OCI-LY7 (cell line): ENCODE measurements around the gene PRLR. TPM values are rescaled to one million over a fixed set of nuclear protein-coding genes. Genes with fewer than 3 reads are reported as not detected.

Experiments used
- BruUV-seq: library from RNA; stranded (reverse); fragments of 400-500 nt; replicated peaks from 2 replicates; lab custom pipeline; 2021; lab: Mats Ljungman, UMichigan
- CTCF ChIA-PET: fragments of 300-600 bp; sonication (Branson Sonifier 250); formaldehyde crosslinking; loops from one replicate; lab custom pipeline; 2022; ENCODE audit warnings: antibody characterized with exemption; ENCODE audit not compliant: unreplicated experiment; lab: Charles Lee
- POLR2A ChIA-PET: fragments of 300-600 bp; sonication (Branson Sonifier 250); formaldehyde crosslinking; loops from one replicate; lab custom pipeline; 2022; ENCODE audit warnings: antibody characterized with exemption; lab: Charles Lee
- DNase-seq: peaks from one replicate; pipeline ENCODE4 v3.0.0-alpha.2; 2015; ENCODE audit warnings: low spot score
- H2AFZ ChIP-seq: fragments of 200-600 bp; sonication (generic), shearing (Covaris generic); 2 replicates; pipeline ENCODE4 v1.6.1; 2014; ENCODE audit warnings: mild to moderate bottlenecking, antibody characterized with exemption, low read length, moderate library complexity
- H3K27ac ChIP-seq: fragments of 200-600 bp; sonication (generic); 2 replicates; pipeline ENCODE4 v1.5.1; 2014; ENCODE audit warnings: mixed run types, low read depth, mild to moderate bottlenecking, moderate library complexity, low read length, inconsistent platforms; ENCODE audit not compliant: poor library complexity, severe bottlenecking
- H3K36me3 ChIP-seq: fragments of 200-600 bp; sonication (generic); 2 replicates; pipeline ENCODE4 v1.6.1; 2014; ENCODE audit warnings: mild to moderate bottlenecking, antibody characterized with exemption, low read length, moderate library complexity, mixed read lengths; ENCODE audit not compliant: insufficient read depth
- H3K4me1 ChIP-seq: fragments of 200-600 bp; sonication (generic); 2 replicates; pipeline ENCODE4 v1.5.1; 2014; ENCODE audit warnings: mild to moderate bottlenecking, low read length; ENCODE audit not compliant: insufficient read depth, poor library complexity, severe bottlenecking
- H3K4me2 ChIP-seq: fragments of 200-600 bp; sonication (generic); 2 replicates; pipeline ENCODE4 v1.6.1; 2014; ENCODE audit warnings: mild to moderate bottlenecking, low read length
- H3K4me3 ChIP-seq: fragments of 200-600 bp; sonication (generic); 2 replicates; pipeline ENCODE4 v1.5.1; 2014; ENCODE audit warnings: mild to moderate bottlenecking, low read depth, low read length; ENCODE audit not compliant: poor library complexity, severe bottlenecking
- H3K79me2 ChIP-seq: fragments of 200-600 bp; sonication (generic); 2 replicates; pipeline ENCODE4 v1.6.1; 2016; ENCODE audit warnings: low read depth, mild to moderate bottlenecking, low read length, moderate library complexity, mixed read lengths; ENCODE audit not compliant: insufficient read depth
- H3K9me2 ChIP-seq: fragments of 200-600 bp; sonication (generic); 2 replicates; pipeline ENCODE4 v1.6.1; 2016; ENCODE audit warnings: mild to moderate bottlenecking, low read length, mixed read lengths; ENCODE audit not compliant: insufficient read depth
- H3K9me3 ChIP-seq: fragments of 200-600 bp; sonication (generic); 2 replicates; pipeline ENCODE4 v1.6.1; 2014; ENCODE audit warnings: mild to moderate bottlenecking, mixed run types, low read length, mixed read lengths
- H4K20me1 ChIP-seq: fragments of 200-600 bp; sonication (generic); 2 replicates; pipeline ENCODE4 v1.6.1; 2014; ENCODE audit warnings: mild to moderate bottlenecking, antibody characterized with exemption, low read length, moderate library complexity, mixed read lengths; ENCODE audit not compliant: insufficient read depth
- EZH2phosphoT487 ChIP-seq: fragments of 200-600 bp; sonication (generic); IDR thresholded peaks from 2 replicates; pipeline ENCODE4 v1.6.1; 2018; ENCODE audit warnings: low read depth, borderline replicate concordance, mild to moderate bottlenecking, mixed run types, antibody characterized with exemption, low read length, moderate library complexity, mixed read lengths
- intact Hi-C: fragments of 100-400 bp; cut with micrococcal nuclease; formaldehyde crosslinking; loops from one replicate; pipeline ENCODE4 v1.10.0; 2022; ENCODE audit not compliant: unreplicated experiment
- total RNA-seq, 2 experiments: library from RNA; depleted of rRNA in 1 of 2; stranded (reverse); fragments of >200 nt in 1 of 2; shearing (Covaris generic) in 1 of 2; gene quantifications; 2 replicates each; pipeline ENCODE4 v1.2.3, GENCODE V29; 2014 to 2022
- TF ChIP-seq, protein P1 (sequence below): fragments of 200-600 bp; sonication (generic); conservative IDR thresholded peaks from 2 replicates; pipeline ENCODE4 v1.5.1; 2014; ENCODE audit warnings: mild to moderate bottlenecking, antibody characterized with exemption, low read length, moderate library complexity, mixed read lengths

Gene PRLR
- total RNA-seq, 2 experiments from 2014 or later, result not detected

DNA sequence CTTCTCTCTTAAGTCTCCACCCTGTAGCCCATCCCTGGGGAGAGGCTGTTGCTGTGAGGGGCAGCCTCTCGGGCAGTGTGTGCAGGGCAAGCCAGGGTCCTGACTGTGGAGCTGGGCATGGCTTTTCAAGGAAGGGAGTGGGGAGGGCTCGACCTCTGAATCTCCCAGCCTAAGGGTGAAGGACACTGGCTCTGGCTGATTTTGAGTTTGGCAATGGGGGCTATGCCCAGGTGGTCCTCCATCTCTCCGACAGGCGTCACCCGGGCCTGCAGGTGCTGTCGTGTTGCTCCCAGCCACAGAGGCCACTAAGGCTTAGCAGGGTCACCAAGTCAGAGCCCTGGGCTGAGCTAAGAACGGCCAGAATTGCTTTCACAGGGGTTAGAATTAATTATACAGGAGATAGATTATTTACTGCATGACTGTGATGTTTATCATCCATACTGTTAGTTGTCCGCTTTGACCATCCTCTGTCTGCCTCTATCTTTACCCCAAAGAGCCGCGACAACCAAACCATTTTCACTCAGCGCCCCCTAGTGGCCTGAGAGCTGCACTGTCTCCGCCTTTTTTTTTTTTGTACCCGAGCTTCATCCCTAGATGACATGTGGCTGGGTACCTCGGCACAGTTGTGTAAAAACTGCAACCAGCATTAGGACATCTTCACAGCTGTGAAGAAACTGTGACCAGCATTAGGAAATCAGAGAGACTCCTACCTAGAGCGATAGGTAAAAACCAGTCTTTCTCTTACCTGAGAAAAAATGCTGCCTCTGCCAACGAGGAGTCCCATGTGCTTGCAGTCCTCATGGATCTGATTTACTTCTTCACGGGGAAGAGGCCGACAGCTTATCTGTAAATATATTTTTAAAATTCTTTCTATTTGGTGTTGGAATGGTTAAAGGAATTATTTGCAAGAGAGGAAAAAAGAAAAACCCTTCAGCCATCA lies 227.0 kb downstream of the PRLR start:
- Histone ChIP-seq H3K4me2 (no peak overlapping the region), H3K9me2 (no peaks in the 10 kb centered on the region), H4K20me1 (no peaks in the 10 kb centered on the region), H2AFZ (no peak overlapping the region), H3K4me3 (no peak overlapping the region), H3K9me3 (no peaks in the 10 kb centered on the region), H3K27ac (no peak overlapping the region), H3K4me1 (no peaks in the 10 kb centered on the region), H3K36me3 (no peaks in the 10 kb centered on the region), H3K79me2 (no peaks in the 10 kb centered on the region)
- TF ChIP-seq, protein P1, sequence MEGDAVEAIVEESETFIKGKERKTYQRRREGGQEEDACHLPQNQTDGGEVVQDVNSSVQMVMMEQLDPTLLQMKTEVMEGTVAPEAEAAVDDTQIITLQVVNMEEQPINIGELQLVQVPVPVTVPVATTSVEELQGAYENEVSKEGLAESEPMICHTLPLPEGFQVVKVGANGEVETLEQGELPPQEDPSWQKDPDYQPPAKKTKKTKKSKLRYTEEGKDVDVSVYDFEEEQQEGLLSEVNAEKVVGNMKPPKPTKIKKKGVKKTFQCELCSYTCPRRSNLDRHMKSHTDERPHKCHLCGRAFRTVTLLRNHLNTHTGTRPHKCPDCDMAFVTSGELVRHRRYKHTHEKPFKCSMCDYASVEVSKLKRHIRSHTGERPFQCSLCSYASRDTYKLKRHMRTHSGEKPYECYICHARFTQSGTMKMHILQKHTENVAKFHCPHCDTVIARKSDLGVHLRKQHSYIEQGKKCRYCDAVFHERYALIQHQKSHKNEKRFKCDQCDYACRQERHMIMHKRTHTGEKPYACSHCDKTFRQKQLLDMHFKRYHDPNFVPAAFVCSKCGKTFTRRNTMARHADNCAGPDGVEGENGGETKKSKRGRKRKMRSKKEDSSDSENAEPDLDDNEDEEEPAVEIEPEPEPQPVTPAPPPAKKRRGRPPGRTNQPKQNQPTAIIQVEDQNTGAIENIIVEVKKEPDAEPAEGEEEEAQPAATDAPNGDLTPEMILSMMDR, result peak; percentile 95
- TF ChIP-seq EZH2phosphoT487, result no peak
- POLR2A ChIA-PET, result interaction anchor here (0.7 to 1.0 kb wide), 2 partner anchors 10 to 472 kb away, joined by 3 read pairs; no protein-coding TSS in a partner anchor
- BruUV-seq, result no TSS peak
- CTCF ChIA-PET, result interaction anchor here (0.8 kb wide), 1 partner anchor 23 kb away, joined by 3 read pairs; no protein-coding TSS in a partner anchor
- intact Hi-C loops, result loop anchor here (1.0 to 5.0 kb wide), 3 partner anchors 480 to 531 kb away; no protein-coding TSS in a partner anchor
- DNase-seq, result peak; percentile 65

DNA sequence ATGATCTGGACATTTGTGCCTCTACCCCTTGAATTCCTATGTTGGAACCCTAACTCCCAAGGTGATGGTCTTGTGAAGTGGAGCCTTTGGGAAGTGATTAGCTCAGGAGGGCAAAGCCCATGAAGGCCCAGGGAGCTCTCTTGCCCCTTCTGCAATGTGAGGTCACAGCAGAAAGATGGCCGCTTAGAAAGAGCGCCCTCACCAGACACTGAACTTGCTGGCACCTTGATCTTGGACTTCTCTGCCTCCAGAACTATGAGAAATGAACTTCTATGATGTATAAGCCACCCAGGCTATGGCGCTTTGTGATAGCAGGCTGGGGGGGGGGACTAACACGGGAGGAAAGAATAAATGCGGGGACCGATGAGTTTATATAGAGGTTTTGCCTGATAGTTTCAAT lies 227.8 kb downstream of the PRLR start:
- H4K20me1 ChIP-seq, result no peaks in the 10 kb centered on the region
- ChIA-PET POLR2A (interaction anchor here (0.6 to 0.7 kb wide), 3 partner anchors 11 to 497 kb away, joined by 3 read pairs; no protein-coding TSS in a partner anchor), CTCF (no interaction called here)
- no peak overlapping the region for H2AFZ ChIP-seq
- no peaks in the 10 kb centered on the region for H3K36me3 ChIP-seq
- H3K4me2 ChIP-seq, result no peak overlapping the region
- H3K4me1 ChIP-seq, result no peaks in the 10 kb centered on the region
- H3K4me3 ChIP-seq, result no peak overlapping the region
- no peaks in the 10 kb centered on the region for H3K9me3 ChIP-seq
- TF ChIP-seq EZH2phosphoT487, result no peak
- TF ChIP-seq, protein P1, result no peak
- H3K27ac ChIP-seq, result no peak overlapping the region
- intact Hi-C loops, result loop anchor here (2.0 to 5.0 kb wide), 2 partner anchors 480 to 530 kb away; no protein-coding TSS in a partner anchor
- H3K79me2 ChIP-seq, result no peaks in the 10 kb centered on the region
- BruUV-seq, result no TSS peak
- DNase-seq, result no peak
- no peaks in the 10 kb centered on the region for H3K9me2 ChIP-seq
